ENCODE measurements around the gene PGF. TPM values are rescaled to one million over a fixed set of nuclear protein-coding genes. Genes with fewer than 3 reads are reported as not detected.
A peak's percentile ranks its signal among the peaks of the same experiment; 100 is the strongest.

Gene PGF
- total RNA-seq, 1 experiment from 2014 or later: 76.1 TPM

GRCh38 chr14:74959596-74960180 lies 4.3 kb upstream of the PGF start:
- peak; percentile 75 for DNase-seq (ENCODE audit: low read depth)

GRCh38 chr14:74956280-74957072 lies 1.1 kb upstream of the PGF start:
- no peak for DNase-seq (ENCODE audit: low read depth)

- no peak for DNase-seq (ENCODE audit: low read depth)
Measured at GRCh38 chr14:74956027-74956279, 556 bp upstream of the PGF start.

- no peak for DNase-seq (ENCODE audit: low read depth)
Measured at GRCh38 chr14:74954947-74955228, 509 bp downstream of the PGF start.

GRCh38 chr14:74954232-74954946 lies 1.0 kb downstream of the PGF start:
- DNase-seq (ENCODE audit: low read depth): peak; percentile 59

- DNase-seq (ENCODE audit: low read depth): no peak
Measured at GRCh38 chr14:74953686-74954085, 1.7 kb downstream of the PGF start.

GRCh38 chr14:74952697-74953484 lies 2.5 kb downstream of the PGF start:
- DNase-seq (ENCODE audit: low read depth): no peak

- no peak for DNase-seq (ENCODE audit: low read depth)
Measured at GRCh38 chr14:74952180-74952665, 3.2 kb downstream of the PGF start.

GRCh38 chr14:74951443-74952179 lies 3.8 kb downstream of the PGF start:
- DNase-seq (ENCODE audit: low read depth): no peak

GRCh38 chr14:74950795-74951442 lies 4.5 kb downstream of the PGF start:
- no peak for DNase-seq (ENCODE audit: low read depth)

- no peak for DNase-seq (ENCODE audit: low read depth)
Measured at GRCh38 chr14:74949859-74950573, 5.4 kb downstream of the PGF start.

- DNase-seq (ENCODE audit: low read depth): no peak
Measured at GRCh38 chr14:74949191-74949601, 6.2 kb downstream of the PGF start.

- no peak for DNase-seq (ENCODE audit: low read depth)
Measured at GRCh38 chr14:74948228-74949175, 6.9 kb downstream of the PGF start.

- DNase-seq (ENCODE audit: low read depth): no peak
Measured at GRCh38 chr14:74947353-74948227, 7.8 kb downstream of the PGF start.

GRCh38 chr14:74946659-74947281 lies 8.6 kb downstream of the PGF start:
- DNase-seq (ENCODE audit: low read depth): no peak

- DNase-seq (ENCODE audit: low read depth): peak; percentile 56
Measured at GRCh38 chr14:74945852-74946658, 9.3 kb downstream of the PGF start.
